ENCODE data around the gene C17orf113. TPM values are rescaled to one million over a fixed set of nuclear protein-coding genes. Genes with fewer than 3 reads are reported as not detected.

C17orf113 gene
- total and polyA plus RNA-seq, 4 donors: 0.32 to 0.96 (median 0.62) TPM

- no peak overlapping the region for H3K4me3 ChIP-seq (ENCODE audit: low read length in 2 of 2)
- H3K27ac ChIP-seq (ENCODE audit: low read depth in 1 of 2, low read length in 2 of 2): no peak overlapping the region
- peaks cover 4 to 5% of the 10 kb centered on the region in 2 donors for H3K36me3 ChIP-seq (ENCODE audit: control insufficient read depth in 1 of 2, insufficient read depth in 2 of 2, low read length in 1 of 2)
- ATAC-seq (ENCODE audit: low FRiP score): no peak
- no peak for DNase-seq
- H3K9me3 ChIP-seq (ENCODE audit: control insufficient read depth, low read length): no peaks in the 10 kb centered on the region
- H3K4me1 ChIP-seq (ENCODE audit: control insufficient read depth in 1 of 2, insufficient read depth in 2 of 2, low read length in 2 of 2): no peaks in the 10 kb centered on the region
- H3K27me3 ChIP-seq (ENCODE audit: control insufficient read depth in 1 of 2, insufficient read depth in 2 of 2, low read length in 1 of 2): no peaks in the 10 kb centered on the region
- intact Hi-C loops (cut with DNase I): no loop called here
- 57 to 66% methylated on average over 3 of the region's 3 CpGs for WGBS, 2 donors
Measured at GRCh38 chr17:42002792-42003301, 47.6 kb downstream of the C17orf113 start.

- ATAC-seq (ENCODE audit: low FRiP score) (no peak), DNase-seq (no peak)
- Histone ChIP-seq H3K36me3 (ENCODE audit: control insufficient read depth in 1 of 2, insufficient read depth in 2 of 2, low read length in 1 of 2) (peaks cover 4 to 5% of the 10 kb centered on the region in 2 donors), H3K4me3 (ENCODE audit: low read length in 2 of 2) (no peak overlapping the region), H3K4me1 (ENCODE audit: control insufficient read depth in 1 of 2, insufficient read depth in 2 of 2, low read length in 2 of 2) (no peaks in the 10 kb centered on the region), H3K27me3 (ENCODE audit: control insufficient read depth in 1 of 2, insufficient read depth in 2 of 2, low read length in 1 of 2) (no peaks in the 10 kb centered on the region), H3K27ac (ENCODE audit: low read depth in 1 of 2, low read length in 2 of 2) (no peak overlapping the region), H3K9me3 (ENCODE audit: control insufficient read depth, low read length) (no peaks in the 10 kb centered on the region)
- intact Hi-C loops (cut with DNase I): no loop called here
- 91 to 93% methylated on average over 7 of the region's 7 CpGs for WGBS, 2 donors
Measured at GRCh38 chr17:42002175-42002791, 48.1 kb downstream of the C17orf113 start.

- WGBS, 2 donors: 92% methylated on average over 2 of the region's 2 CpGs
- intact Hi-C loops (cut with DNase I): no loop called here
- Histone ChIP-seq H3K36me3 (ENCODE audit: control insufficient read depth in 1 of 2, insufficient read depth in 2 of 2, low read length in 1 of 2) (peaks cover 5 to 6% of the 10 kb centered on the region in 2 donors), H3K4me1 (ENCODE audit: control insufficient read depth in 1 of 2, insufficient read depth in 2 of 2, low read length in 2 of 2) (no peaks in the 10 kb centered on the region), H3K27ac (ENCODE audit: low read depth in 1 of 2, low read length in 2 of 2) (no peak overlapping the region), H3K27me3 (ENCODE audit: control insufficient read depth in 1 of 2, insufficient read depth in 2 of 2, low read length in 1 of 2) (no peaks in the 10 kb centered on the region), H3K9me3 (ENCODE audit: control insufficient read depth, low read length) (no peaks in the 10 kb centered on the region), H3K4me3 (ENCODE audit: low read length in 2 of 2) (no peak overlapping the region)
- DNase-seq: no peak
- no peak for ATAC-seq (ENCODE audit: low FRiP score)
Measured at GRCh38 chr17:42001729-42002128, 48.7 kb downstream of the C17orf113 start.

- Histone ChIP-seq H3K27ac (ENCODE audit: low read depth in 1 of 2, low read length in 2 of 2) (no peak overlapping the region), H3K9me3 (ENCODE audit: control insufficient read depth, low read length) (no peaks in the 10 kb centered on the region), H3K27me3 (ENCODE audit: control insufficient read depth in 1 of 2, insufficient read depth in 2 of 2, low read length in 1 of 2) (no peaks in the 10 kb centered on the region), H3K4me1 (ENCODE audit: control insufficient read depth in 1 of 2, insufficient read depth in 2 of 2, low read length in 2 of 2) (no peaks in the 10 kb centered on the region), H3K4me3 (ENCODE audit: low read length in 2 of 2) (no peak overlapping the region), H3K36me3 (ENCODE audit: control insufficient read depth in 1 of 2, insufficient read depth in 2 of 2, low read length in 1 of 2) (peaks cover 9 to 10% of the 10 kb centered on the region in 2 donors)
- DNase-seq: no peak
- intact Hi-C loops (cut with DNase I): no loop called here
- 93 to 96% methylated on average over 3 of the region's 3 CpGs for WGBS, 2 donors
- ATAC-seq (ENCODE audit: low FRiP score): no peak
Measured at GRCh38 chr17:42000413-42001133, 49.8 kb downstream of the C17orf113 start.

GRCh38 chr17:41998497-41998896 lies 51.9 kb downstream of the C17orf113 start:
- H3K27me3 ChIP-seq (ENCODE audit: control insufficient read depth in 1 of 2, insufficient read depth in 2 of 2, low read length in 1 of 2): no peaks in the 10 kb centered on the region
- no peaks in the 10 kb centered on the region for H3K4me1 ChIP-seq (ENCODE audit: control insufficient read depth in 1 of 2, insufficient read depth in 2 of 2, low read length in 2 of 2)
- H3K27ac ChIP-seq (ENCODE audit: low read depth in 1 of 2, low read length in 2 of 2): no peak overlapping the region
- no peak overlapping the region for H3K4me3 ChIP-seq (ENCODE audit: low read length in 2 of 2)
- H3K36me3 ChIP-seq (ENCODE audit: control insufficient read depth in 1 of 2, insufficient read depth in 2 of 2, low read length in 1 of 2): peaks cover 13% of the 10 kb centered on the region in 2 donors
- 37 to 45% methylated on average over 2 of the region's 2 CpGs for WGBS, 2 donors
- ATAC-seq (ENCODE audit: low FRiP score) (no peak), DNase-seq (no peak)
- intact Hi-C loops (cut with DNase I): no loop called here
- H3K9me3 ChIP-seq (ENCODE audit: control insufficient read depth, low read length): no peaks in the 10 kb centered on the region

- Histone ChIP-seq H3K27ac (ENCODE audit: low read depth in 1 of 2, low read length in 2 of 2) (no peak overlapping the region), H3K36me3 (ENCODE audit: control insufficient read depth in 1 of 2, insufficient read depth in 2 of 2, low read length in 1 of 2) (peaks cover 9 to 16% of the 10 kb centered on the region in 2 donors), H3K9me3 (ENCODE audit: control insufficient read depth, low read length) (no peaks in the 10 kb centered on the region), H3K4me3 (ENCODE audit: low read length in 2 of 2) (no peak overlapping the region), H3K27me3 (ENCODE audit: control insufficient read depth in 1 of 2, insufficient read depth in 2 of 2, low read length in 1 of 2) (no peaks in the 10 kb centered on the region), H3K4me1 (ENCODE audit: control insufficient read depth in 1 of 2, insufficient read depth in 2 of 2, low read length in 2 of 2) (no peaks in the 10 kb centered on the region)
- DNase-seq (no peak), ATAC-seq (ENCODE audit: low FRiP score) (no peak)
- 89 to 92% methylated on average over 2 of the region's 2 CpGs for WGBS, 2 donors
- intact Hi-C loops (cut with DNase I): no loop called here
Measured at GRCh38 chr17:41996855-41997164, 53.6 kb downstream of the C17orf113 start.

- Histone ChIP-seq H3K27me3 (ENCODE audit: control insufficient read depth in 1 of 2, insufficient read depth in 2 of 2, low read length in 1 of 2) (no peaks in the 10 kb centered on the region), H3K4me1 (ENCODE audit: control insufficient read depth in 1 of 2, insufficient read depth in 2 of 2, low read length in 2 of 2) (no peaks in the 10 kb centered on the region), H3K36me3 (ENCODE audit: control insufficient read depth in 1 of 2, insufficient read depth in 2 of 2, low read length in 1 of 2) (peaks cover 21 to 23% of the 10 kb centered on the region in 2 donors), H3K4me3 (ENCODE audit: low read length in 2 of 2) (no peak overlapping the region), H3K9me3 (ENCODE audit: control insufficient read depth, low read length) (no peaks in the 10 kb centered on the region), H3K27ac (ENCODE audit: low read depth in 1 of 2, low read length in 2 of 2) (no peak overlapping the region)
- 67 to 73% methylated on average over 3 of the region's 3 CpGs for WGBS, 2 donors
- DNase-seq (no peak), ATAC-seq (ENCODE audit: low FRiP score) (no peak)
- intact Hi-C loops (cut with DNase I): no loop called here
Measured at GRCh38 chr17:41992576-41992975, 57.8 kb downstream of the C17orf113 start.

- H3K4me1 ChIP-seq (ENCODE audit: control insufficient read depth in 1 of 2, insufficient read depth in 2 of 2, low read length in 2 of 2): no peaks in the 10 kb centered on the region
- DNase-seq (no peak), ATAC-seq (ENCODE audit: low FRiP score) (no peak)
- whole genome bisulfite sequencing, 2 donors: 77 to 89% methylated on average over 5 of the region's 5 CpGs
- no peak overlapping the region for H3K27ac ChIP-seq (ENCODE audit: low read depth in 1 of 2, low read length in 2 of 2)
- H3K4me3 ChIP-seq (ENCODE audit: low read length in 2 of 2): no peak overlapping the region
- H3K9me3 ChIP-seq (ENCODE audit: control insufficient read depth, low read length): no peaks in the 10 kb centered on the region
- intact Hi-C loops (cut with DNase I): no loop called here
- peaks cover 15 to 17% of the 10 kb centered on the region in 2 donors for H3K36me3 ChIP-seq (ENCODE audit: control insufficient read depth in 1 of 2, insufficient read depth in 2 of 2, low read length in 1 of 2)
- no peaks in the 10 kb centered on the region for H3K27me3 ChIP-seq (ENCODE audit: control insufficient read depth in 1 of 2, insufficient read depth in 2 of 2, low read length in 1 of 2)
Measured at GRCh38 chr17:41989702-41990419, 60.5 kb downstream of the C17orf113 start.
